GM10266 (cell line): Measurements from ENCODE around the gene MSX2.

Source experiments
- DNase-seq: peaks from one replicate; pipeline ENCODE4 v3.0.0; 2012; ENCODE audit errors: extremely low spot score
- TF ChIP-seq, protein P1 (sequence below): IDR thresholded peaks from 2 replicates; pipeline ENCODE4 v1.5.1; 2012; ENCODE audit warnings: mild to moderate bottlenecking, low read depth; ENCODE audit not compliant: control insufficient read depth, insufficient read depth; ENCODE audit errors: missing control alignments

Gene MSX2

DNA sequence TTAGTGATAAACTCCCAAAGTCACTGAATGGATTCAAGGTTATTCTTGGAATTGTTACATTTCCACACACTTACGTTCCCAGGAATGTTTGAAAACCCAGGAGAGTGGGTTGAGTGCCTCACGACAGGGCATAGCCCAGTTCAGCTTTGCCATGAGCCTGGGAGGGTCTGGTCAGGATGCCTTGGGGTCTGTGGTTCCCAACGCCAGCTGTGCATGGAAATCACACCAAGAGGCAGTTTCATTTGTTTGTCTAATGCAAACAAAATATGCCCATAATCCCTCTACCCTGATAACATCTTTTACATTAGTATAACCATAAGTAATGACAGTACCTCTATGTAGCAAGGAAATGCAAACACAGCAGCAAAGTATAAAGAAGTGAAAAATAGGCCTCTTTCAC lies 25.3 kb upstream of the MSX2 start:
- TF ChIP-seq, protein P1, sequence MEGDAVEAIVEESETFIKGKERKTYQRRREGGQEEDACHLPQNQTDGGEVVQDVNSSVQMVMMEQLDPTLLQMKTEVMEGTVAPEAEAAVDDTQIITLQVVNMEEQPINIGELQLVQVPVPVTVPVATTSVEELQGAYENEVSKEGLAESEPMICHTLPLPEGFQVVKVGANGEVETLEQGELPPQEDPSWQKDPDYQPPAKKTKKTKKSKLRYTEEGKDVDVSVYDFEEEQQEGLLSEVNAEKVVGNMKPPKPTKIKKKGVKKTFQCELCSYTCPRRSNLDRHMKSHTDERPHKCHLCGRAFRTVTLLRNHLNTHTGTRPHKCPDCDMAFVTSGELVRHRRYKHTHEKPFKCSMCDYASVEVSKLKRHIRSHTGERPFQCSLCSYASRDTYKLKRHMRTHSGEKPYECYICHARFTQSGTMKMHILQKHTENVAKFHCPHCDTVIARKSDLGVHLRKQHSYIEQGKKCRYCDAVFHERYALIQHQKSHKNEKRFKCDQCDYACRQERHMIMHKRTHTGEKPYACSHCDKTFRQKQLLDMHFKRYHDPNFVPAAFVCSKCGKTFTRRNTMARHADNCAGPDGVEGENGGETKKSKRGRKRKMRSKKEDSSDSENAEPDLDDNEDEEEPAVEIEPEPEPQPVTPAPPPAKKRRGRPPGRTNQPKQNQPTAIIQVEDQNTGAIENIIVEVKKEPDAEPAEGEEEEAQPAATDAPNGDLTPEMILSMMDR = no peak
- no peak for DNase-seq

DNA sequence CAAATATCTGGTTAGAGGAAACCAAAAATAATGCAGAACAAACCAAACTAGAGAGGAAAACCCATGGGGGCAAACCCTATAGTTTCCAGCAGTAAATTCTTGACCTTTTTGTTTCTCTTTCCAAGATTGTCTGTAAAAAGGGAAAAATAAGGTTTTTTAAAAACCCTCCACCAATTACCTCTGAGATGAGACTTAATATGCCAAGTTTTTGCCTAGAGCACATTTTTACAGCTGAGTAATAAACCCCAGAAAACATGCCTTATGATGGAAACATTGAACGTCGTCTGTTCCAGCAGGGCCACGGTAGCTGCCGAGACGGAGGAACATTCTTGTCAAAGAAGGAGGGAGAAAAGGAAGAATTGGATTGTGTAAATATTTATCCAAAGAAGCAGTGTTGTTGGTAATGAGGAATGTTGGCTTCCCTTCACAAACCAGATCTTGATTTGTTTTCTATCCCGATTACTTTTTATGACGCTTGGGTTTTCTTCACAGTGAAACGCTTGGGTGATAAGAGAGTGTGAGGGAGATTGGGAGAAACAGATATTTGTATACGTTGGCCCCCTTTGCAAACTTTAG lies 17.3 kb upstream of the MSX2 start:
- no peak for DNase-seq
- TF ChIP-seq, protein P1 = no peak

DNA sequence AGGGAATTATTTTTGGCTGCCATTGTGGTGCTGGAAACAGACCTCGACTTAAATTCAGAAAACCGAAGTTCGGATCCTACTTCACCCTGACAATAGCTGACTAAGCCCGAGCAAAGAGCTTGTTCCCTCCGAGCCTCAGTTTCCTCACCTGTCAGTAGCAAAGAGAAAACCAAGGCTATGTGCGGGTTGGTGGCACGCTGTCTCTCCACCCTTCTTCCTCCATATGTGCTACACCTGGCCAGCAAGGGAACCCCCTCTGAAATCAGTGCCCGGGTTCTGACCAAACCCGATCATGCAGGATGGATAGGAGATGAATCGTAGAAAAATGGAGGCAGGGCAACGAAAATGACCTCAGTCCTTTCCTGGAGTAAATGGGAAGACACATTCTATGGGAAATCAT lies 16.7 kb upstream of the MSX2 start:
- DNase-seq = no peak

DNA sequence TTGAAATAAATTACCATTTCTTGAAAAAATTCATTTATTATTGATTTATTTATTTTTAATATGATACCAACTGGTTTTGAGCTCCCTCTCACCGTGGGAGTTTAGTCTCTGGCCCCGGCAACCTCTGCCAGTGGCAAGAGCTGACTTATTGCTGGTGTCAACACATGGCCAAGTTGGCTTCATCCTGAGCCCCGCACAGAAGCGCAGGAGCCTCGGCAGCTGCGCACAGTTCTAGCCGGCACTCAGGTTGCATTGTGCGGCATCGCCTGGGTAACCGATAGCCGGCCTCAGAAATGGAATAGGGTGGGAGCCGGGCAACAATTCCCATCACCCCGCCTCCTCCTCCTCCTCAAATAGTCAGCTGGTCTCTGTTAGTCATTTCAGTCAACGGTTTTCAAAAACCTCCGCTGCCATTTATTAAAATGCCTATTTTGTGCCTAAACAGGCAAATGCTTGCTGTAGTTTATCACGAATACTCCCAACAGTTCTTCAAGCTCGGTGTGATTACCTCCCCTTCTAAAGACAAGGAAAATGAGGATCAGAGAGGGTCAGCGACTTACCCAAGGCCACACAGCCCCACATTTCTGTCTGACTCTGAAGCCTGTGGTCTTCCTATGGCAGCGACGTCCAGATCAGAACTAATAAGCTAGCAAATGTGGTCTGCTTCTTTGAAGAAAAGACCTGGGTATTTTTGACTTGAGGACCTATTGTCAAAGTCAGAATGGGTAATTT lies 15.7 kb upstream of the MSX2 start:
- no peak for DNase-seq
- TF ChIP-seq, protein P1 = no peak

More for the DNA sequence above, 16.7 kb upstream of the MSX2 start:
- TF ChIP-seq, protein P1 = no peak

DNA sequence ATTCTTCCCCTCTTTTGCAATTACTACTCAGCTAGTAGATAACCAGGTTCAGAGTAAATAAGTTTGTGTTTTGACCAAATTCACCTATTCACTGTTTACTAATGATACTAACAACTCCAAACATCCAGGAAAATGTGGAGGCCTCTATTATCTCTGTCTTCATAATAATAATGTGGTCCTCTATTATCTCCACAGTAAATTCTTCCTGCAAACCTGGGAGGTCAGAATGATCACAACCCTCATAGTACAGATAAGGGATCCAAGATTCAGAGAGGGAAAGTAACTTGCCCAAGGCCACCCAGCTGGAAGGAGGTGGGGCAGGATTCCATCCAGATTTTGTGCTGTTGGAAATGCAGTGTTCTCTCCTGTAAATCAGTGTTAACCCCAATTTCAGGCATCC lies 9.6 kb upstream of the MSX2 start:
- DNase-seq = no peak
- TF ChIP-seq, protein P1 = no peak

DNA sequence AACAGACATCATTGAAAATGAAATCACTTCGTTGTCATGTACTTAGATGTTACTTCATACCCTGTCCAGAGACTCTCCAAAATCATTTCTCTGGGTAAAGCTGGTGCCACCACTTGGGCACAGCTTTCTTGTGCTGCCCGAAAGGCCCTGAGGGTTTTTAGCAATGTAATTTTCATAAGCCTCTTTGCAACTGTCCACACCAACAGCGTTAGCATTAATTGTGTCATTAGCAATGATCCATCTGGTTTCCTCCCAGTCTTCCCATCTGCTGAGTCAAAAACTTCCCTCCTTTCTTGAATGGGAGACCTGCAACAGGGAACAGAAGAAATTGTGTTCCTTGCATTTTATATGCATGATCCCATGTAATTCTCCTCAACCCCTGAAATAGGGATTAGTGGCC lies 8.6 kb upstream of the MSX2 start:
- no peak for DNase-seq
- TF ChIP-seq, protein P1 = no peak

DNA sequence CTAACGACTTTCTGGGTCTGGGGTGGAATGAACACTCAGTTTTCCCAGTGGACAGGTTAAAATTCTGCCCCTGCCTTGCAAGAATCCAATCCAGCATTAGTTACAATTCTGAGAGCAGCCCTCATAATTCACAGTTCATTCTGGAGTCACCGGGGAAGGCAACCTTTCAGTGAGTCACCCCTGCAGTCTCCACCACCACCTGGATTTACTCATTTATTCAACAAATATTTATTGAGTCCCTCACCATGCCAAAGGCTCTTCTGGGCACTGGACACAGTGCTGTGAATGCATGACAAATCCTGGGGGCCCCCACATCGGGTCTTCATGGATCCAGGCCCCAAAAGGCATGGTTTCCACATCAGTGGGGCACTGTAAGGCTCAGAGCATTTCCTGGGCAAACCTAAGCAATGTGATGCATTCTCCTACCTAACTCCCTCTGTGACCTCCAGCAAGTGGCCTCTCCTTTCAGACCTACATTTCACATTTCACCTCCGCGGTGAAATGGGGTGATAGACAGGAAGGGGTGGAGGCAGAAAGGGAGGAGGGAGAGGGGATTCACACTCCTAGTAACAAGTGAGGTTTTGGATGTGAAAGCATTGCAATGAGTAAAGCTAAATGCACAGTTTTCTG lies 6.4 kb upstream of the MSX2 start:
- TF ChIP-seq, protein P1 = no peak
- DNase-seq = no peak
